WI38 (cell line): ENCODE results near the gene KNL1.

Experiments used
- H3K4me3 ChIP-seq: 2 replicates; pipeline ENCODE4 v1.5.1; 2011; ENCODE audit warnings: low read depth, mild to moderate bottlenecking, control low read depth, low read length
- TF ChIP-seq, protein P1 (sequence below): IDR thresholded peaks from 2 replicates; pipeline ENCODE4 v1.5.1; 2012; ENCODE audit warnings: low read depth, mild to moderate bottlenecking, control low read depth, low read length

The KNL1 gene, protein sequence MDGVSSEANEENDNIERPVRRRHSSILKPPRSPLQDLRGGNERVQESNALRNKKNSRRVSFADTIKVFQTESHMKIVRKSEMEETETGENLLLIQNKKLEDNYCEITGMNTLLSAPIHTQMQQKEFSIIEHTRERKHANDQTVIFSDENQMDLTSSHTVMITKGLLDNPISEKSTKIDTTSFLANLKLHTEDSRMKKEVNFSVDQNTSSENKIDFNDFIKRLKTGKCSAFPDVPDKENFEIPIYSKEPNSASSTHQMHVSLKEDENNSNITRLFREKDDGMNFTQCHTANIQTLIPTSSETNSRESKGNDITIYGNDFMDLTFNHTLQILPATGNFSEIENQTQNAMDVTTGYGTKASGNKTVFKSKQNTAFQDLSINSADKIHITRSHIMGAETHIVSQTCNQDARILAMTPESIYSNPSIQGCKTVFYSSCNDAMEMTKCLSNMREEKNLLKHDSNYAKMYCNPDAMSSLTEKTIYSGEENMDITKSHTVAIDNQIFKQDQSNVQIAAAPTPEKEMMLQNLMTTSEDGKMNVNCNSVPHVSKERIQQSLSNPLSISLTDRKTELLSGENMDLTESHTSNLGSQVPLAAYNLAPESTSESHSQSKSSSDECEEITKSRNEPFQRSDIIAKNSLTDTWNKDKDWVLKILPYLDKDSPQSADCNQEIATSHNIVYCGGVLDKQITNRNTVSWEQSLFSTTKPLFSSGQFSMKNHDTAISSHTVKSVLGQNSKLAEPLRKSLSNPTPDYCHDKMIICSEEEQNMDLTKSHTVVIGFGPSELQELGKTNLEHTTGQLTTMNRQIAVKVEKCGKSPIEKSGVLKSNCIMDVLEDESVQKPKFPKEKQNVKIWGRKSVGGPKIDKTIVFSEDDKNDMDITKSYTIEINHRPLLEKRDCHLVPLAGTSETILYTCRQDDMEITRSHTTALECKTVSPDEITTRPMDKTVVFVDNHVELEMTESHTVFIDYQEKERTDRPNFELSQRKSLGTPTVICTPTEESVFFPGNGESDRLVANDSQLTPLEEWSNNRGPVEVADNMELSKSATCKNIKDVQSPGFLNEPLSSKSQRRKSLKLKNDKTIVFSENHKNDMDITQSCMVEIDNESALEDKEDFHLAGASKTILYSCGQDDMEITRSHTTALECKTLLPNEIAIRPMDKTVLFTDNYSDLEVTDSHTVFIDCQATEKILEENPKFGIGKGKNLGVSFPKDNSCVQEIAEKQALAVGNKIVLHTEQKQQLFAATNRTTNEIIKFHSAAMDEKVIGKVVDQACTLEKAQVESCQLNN (N-terminal part only)

DNA sequence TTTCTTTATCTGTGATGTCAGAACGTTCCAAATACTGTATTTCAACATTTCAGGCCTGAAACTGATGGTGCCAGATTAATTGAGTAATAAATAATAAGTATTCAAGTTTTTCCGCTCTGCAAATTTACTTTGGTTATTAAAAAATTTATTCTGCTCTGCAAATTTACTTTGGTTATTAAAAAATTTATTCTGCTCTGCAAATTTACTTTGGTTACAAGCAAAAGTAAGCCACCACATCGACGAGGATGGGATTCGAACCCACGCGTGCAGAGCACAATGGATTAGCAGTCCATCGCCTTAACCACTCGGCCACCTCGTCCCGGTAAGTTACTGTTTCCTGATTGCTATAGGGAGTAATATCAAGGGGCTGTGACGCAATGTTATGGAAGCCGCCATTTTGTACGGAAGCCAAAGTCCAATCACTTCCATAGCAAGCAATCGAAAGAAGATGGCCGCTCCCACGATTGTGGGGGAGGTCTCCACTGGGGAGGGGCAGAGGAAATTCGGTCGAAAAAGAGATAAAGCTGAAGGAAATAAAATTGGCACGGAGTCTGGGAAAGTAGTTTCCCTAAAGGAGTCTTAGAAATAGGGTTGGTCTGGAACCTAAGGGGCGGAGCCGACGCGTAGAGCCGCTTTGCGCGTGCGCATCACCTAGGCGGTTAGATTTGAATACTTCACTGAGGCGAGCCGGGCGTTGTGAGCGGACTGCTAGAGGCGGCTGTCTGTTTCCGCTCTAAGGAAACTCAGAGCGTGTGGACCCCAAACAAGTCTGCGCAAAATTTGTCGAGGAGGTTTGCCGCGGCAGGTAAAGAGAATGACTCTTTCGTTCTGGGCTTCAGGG, at the start of gene KNL1:
Gene KNL1, plus strand, starts transcription at position 662 of the 841 bp plus-strand sequence. CDS start 8,683 bp downstream, outside the sequence.
- H3K4me3 ChIP-seq: peak within 1 kb of the TSS; percentile 82
- TF ChIP-seq, protein P1, sequence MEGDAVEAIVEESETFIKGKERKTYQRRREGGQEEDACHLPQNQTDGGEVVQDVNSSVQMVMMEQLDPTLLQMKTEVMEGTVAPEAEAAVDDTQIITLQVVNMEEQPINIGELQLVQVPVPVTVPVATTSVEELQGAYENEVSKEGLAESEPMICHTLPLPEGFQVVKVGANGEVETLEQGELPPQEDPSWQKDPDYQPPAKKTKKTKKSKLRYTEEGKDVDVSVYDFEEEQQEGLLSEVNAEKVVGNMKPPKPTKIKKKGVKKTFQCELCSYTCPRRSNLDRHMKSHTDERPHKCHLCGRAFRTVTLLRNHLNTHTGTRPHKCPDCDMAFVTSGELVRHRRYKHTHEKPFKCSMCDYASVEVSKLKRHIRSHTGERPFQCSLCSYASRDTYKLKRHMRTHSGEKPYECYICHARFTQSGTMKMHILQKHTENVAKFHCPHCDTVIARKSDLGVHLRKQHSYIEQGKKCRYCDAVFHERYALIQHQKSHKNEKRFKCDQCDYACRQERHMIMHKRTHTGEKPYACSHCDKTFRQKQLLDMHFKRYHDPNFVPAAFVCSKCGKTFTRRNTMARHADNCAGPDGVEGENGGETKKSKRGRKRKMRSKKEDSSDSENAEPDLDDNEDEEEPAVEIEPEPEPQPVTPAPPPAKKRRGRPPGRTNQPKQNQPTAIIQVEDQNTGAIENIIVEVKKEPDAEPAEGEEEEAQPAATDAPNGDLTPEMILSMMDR: no peak

DNA sequence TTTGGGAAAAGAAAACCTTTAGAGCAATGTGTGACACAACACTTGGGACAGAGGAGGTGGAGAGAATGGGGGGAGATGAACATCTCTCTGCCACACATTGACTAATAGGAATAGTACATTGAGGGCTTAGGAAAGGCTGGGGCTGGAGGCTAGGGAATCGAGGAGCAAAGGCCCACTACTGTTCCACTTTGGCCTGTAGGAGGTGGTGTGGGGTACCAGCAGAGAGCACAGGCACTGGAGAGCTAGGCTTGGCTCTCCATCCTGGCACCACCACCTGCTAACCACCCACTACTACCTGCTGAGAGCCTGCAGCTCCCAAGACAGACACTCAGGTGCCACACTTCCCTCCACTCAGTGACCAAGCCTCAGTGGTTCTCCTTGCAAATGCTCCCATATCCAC, 48.6 kb upstream of the KNL1 start:
- TF ChIP-seq, protein P1: no peak

DNA sequence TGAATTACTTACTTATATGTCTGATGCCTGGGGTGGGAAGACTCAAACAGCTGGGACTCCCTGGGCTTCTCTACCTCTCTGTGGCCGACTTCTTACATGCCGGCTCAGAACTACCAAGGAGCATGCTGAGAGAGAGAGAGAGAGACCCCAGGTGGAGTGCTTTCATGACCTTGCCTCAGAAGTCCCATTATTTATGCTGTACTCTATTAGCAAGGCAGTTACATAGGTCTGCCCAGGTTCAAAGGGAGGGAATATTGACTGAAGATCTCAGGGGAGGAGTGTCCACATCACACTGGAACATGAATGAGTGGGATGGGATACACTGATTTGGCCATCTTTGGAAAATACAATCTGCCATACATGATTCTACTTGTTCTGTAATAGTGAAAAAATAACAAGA, 45.4 kb upstream of the KNL1 start:
- TF ChIP-seq, protein P1: no peak
- no peak overlapping the region for H3K4me3 ChIP-seq

More for the DNA sequence above, 48.6 kb upstream of the KNL1 start:
- no peak overlapping the region for H3K4me3 ChIP-seq

DNA sequence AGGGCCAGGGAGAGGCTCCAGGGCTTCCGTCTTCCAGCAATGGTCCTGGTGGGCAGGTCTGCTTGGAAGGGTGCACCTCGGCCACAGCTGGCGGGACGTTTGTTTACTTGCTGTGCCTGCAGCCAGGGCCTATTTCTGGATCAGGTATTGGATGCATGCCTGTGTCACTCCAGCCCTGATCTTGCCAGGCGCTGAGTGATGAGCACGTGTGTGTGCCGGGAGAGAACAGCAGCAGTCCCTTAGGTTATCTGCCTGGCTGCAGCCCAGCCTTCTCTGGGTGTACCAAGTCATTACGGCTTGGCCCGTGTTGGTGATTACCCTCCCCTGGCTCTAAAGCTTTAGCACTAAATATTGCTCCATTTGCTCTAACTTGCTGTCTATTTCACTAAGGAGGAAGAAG, 44.2 kb upstream of the KNL1 start:
- TF ChIP-seq, protein P1: no peak
- H3K4me3 ChIP-seq: no peak overlapping the region

DNA sequence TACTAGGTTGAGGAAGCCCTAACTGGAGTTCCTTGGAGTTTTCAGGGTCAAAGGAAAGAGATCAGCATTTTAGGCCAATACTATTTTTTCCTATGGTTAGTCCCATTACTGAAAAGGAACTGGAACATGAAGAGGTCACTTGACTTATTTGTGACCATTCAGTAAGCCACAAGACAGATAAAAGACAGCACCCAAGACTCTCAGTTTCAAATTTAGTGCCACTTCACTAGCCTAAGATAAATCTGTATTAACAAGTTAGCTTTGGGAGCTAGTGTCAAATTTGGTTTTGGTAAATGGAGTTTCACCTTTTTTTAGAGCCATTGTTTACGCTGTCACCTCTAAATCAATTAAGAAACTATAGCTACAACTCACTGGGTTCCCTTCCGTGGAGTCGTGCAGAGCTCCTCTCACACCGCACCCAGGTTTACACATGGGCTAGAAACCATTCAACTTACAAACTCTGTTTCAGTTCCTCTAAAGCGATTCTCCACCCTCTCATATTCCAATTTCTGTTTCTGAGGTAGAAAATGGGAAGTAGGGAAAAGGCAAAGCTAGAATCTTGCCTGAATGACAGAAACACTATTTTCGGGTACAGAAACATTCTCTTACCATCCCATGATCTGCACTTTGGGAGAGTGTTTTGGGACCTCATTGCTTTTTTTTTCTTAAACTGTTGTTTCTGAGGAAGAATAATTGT, 43.6 kb upstream of the KNL1 start:
- TF ChIP-seq, protein P1: no peak
- H3K4me3 ChIP-seq: no peak overlapping the region

DNA sequence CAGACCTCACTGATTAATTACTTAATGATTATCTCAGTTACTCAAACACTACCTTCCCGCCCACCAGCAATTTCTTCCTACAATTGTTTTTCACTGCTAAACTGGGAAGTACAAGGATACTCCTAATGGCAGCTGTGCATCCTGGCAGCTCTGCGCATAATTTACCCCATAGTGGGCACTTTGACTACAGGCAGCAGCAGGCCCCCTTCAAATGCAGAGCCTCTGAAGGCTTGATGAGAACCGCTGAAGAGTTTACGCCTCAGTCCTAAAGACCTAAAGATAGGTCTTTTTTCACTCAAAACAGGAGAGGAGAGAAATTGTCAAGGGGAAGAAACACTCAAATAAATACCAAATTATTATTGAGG, 39.9 kb upstream of the KNL1 start:
- TF ChIP-seq, protein P1: no peak
- H3K4me3 ChIP-seq: no peak overlapping the region
